Glomerular endothelial cell (primary cell): Measurements from ENCODE around the gene IQCE. TPM values are rescaled to one million over a fixed set of nuclear protein-coding genes. Genes with fewer than 3 reads are reported as not detected.

ENCODE experiments used
- DNase-seq: peaks from one replicate; pipeline ENCODE4 v3.0.0-alpha.2; 2011; ENCODE audit warnings: low read depth, low spot score; ENCODE audit errors: extremely low read depth
- total RNA-seq: library from RNA; depleted of rRNA; stranded (reverse); fragments of >200 nt; gene quantifications from 2 replicates; pipeline ENCODE4 v1.2.3, GENCODE V29; 2015

The IQCE gene
- total RNA-seq, 1 donor from 2014 or later: 12.7 TPM

- DNase-seq: no peak
These were observed 99.3 kb downstream of the IQCE start for GRCh38 chr7:2657920-2658671.

GRCh38 chr7:2658941-2659340 is 100.2 kb downstream of the IQCE start:
- no peak for DNase-seq

GRCh38 chr7:2659556-2660358 is 101.0 kb downstream of the IQCE start:
- DNase-seq: no peak

GRCh38 chr7:2660359-2661095 is 101.7 kb downstream of the IQCE start:
- no peak for DNase-seq

GRCh38 chr7:2661096-2661449 is 102.3 kb downstream of the IQCE start:
- no peak for DNase-seq

- DNase-seq: no peak
These were observed 103.0 kb downstream of the IQCE start for GRCh38 chr7:2661602-2662272.

GRCh38 chr7:2662273-2663120 is 103.7 kb downstream of the IQCE start:
- no peak for DNase-seq

- no peak for DNase-seq
These were observed 104.5 kb downstream of the IQCE start for GRCh38 chr7:2663121-2663886.

GRCh38 chr7:2663960-2664359 is 105.2 kb downstream of the IQCE start:
- DNase-seq: no peak

Other genes starting within 250 kb of the IQCE start
- 37.5 and 54.4 TPM in 2 replicates for gene SNX8, start 244.5 kb upstream of the IQCE start, total RNA-seq
- gene EIF3B, start 204.2 kb upstream of the IQCE start, total RNA-seq: 150 and 181 TPM in 2 replicates
- 22.2 and 32.6 TPM in 2 replicates for gene CHST12, start 155.4 kb upstream of the IQCE start, total RNA-seq
- gene GRIFIN, start 82.6 kb upstream of the IQCE start, total RNA-seq: not detected in 2 replicates
- gene LFNG, start 39.2 kb upstream of the IQCE start, total RNA-seq: 14.8 and 21.7 TPM in 2 replicates
- gene BRAT1, start 3.5 kb upstream of the IQCE start, total RNA-seq: 29.2 and 42.3 TPM in 2 replicates
- 223 and 321 TPM in 2 replicates for gene TTYH3, start 73.0 kb downstream of the IQCE start, total RNA-seq
- gene AMZ1, start 129.2 kb downstream of the IQCE start, total RNA-seq: 0.05 and 0.47 TPM in 2 replicates